OCI-LY1 (cell line): ENCODE measurements around the gene ATG14.

Experiments
- EZH2 ChIP-seq: fragments of 200-600 bp; sonication (generic), shearing (Covaris generic); IDR thresholded peaks from 2 replicates; pipeline ENCODE4 v1.8.0; 2017; ENCODE audit warnings: borderline replicate concordance, mixed run types, mild to moderate bottlenecking, antibody characterized with exemption, low read length, moderate library complexity, mixed read lengths
- TF ChIP-seq, protein P1 (sequence below): fragments of 200-600 bp; sonication (generic), shearing (Covaris generic); IDR thresholded peaks from 2 replicates; pipeline ENCODE4 v1.5.1; 2017; ENCODE audit warnings: mild to moderate bottlenecking, antibody characterized with exemption, low read length, moderate library complexity, mixed read lengths

DNA sequence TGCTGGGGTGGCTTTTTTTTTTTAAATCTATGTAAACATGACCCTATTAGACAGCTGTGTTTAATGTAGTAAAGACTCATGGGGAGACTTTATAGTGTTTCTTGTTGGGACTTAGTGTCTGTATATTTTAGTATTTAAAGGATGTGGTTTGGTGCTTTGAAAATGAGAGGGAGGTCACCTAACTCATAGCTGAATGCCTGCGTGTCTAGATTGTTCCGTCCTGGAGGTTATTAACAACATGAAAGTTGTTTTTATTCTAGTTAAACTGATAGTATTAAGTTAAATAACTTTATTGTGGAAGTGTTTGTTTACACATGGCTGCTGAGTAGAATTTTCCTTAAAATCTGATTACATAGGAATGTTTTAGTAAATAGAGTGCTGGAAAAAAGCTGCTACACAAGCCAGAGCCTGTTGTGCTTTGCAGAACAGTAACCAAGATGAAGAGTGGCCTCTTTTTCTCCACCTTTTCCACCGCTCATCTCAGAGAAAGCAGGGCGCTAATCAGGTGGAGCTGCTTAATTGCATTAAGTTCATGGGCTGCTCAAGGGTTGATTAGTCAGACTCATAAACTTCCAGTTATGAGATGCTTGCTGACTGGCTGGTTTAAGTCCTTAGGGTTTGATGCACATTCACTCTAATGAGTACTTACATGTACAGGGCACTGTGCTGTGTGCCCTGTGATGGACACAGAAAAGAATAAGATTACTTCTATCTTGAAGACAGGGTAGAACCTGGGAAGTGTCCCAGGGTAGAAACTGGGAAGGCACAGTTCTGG lies 77.7 kb downstream of the ATG14 start:
- TF ChIP-seq, protein P1, sequence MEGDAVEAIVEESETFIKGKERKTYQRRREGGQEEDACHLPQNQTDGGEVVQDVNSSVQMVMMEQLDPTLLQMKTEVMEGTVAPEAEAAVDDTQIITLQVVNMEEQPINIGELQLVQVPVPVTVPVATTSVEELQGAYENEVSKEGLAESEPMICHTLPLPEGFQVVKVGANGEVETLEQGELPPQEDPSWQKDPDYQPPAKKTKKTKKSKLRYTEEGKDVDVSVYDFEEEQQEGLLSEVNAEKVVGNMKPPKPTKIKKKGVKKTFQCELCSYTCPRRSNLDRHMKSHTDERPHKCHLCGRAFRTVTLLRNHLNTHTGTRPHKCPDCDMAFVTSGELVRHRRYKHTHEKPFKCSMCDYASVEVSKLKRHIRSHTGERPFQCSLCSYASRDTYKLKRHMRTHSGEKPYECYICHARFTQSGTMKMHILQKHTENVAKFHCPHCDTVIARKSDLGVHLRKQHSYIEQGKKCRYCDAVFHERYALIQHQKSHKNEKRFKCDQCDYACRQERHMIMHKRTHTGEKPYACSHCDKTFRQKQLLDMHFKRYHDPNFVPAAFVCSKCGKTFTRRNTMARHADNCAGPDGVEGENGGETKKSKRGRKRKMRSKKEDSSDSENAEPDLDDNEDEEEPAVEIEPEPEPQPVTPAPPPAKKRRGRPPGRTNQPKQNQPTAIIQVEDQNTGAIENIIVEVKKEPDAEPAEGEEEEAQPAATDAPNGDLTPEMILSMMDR = no peak
- no peak for TF ChIP-seq EZH2
